NCI-H2081 treated with DMSO at 0.1 percent for 48 hours (cell line): ENCODE results near the gene NTHL1.

ENCODE experiments used
- DNase-seq: peaks from one replicate; lab custom pipeline; 2025; lab: John Stamatoyannopoulos, UW

The NTHL1 gene

GRCh38 chr16:2008009-2008526, 39.6 kb downstream of the NTHL1 start:
- no peak for DNase-seq

GRCh38 chr16:2007081-2007836, 40.4 kb downstream of the NTHL1 start:
- DNase-seq: no peak

GRCh38 chr16:2006317-2006716, 41.3 kb downstream of the NTHL1 start:
- DNase-seq: no peak

- no peak for DNase-seq
Observed at GRCh38 chr16:2005646-2006045, 42.0 kb downstream of the NTHL1 start.

GRCh38 chr16:2004795-2005517, 42.7 kb downstream of the NTHL1 start:
- no peak for DNase-seq

- peak; percentile 55 for DNase-seq
Observed at GRCh38 chr16:2003827-2004641, 43.6 kb downstream of the NTHL1 start.

GRCh38 chr16:2003231-2003826, 44.3 kb downstream of the NTHL1 start:
- no peak for DNase-seq

- no peak for DNase-seq
Observed at GRCh38 chr16:2002406-2003230, 45.0 kb downstream of the NTHL1 start.

- DNase-seq: no peak
Observed at GRCh38 chr16:2001456-2002355, 45.9 kb downstream of the NTHL1 start.

- DNase-seq: no peak
Observed at GRCh38 chr16:2001035-2001434, 46.6 kb downstream of the NTHL1 start.

GRCh38 chr16:1999866-2000514, 47.6 kb downstream of the NTHL1 start:
- DNase-seq: no peak

- no peak for DNase-seq
Observed at GRCh38 chr16:1998852-1999801, 48.5 kb downstream of the NTHL1 start.

- DNase-seq: no peak
Observed at GRCh38 chr16:1998360-1998835, 49.2 kb downstream of the NTHL1 start.

- DNase-seq: no peak
Observed at GRCh38 chr16:1997494-1998359, 49.9 kb downstream of the NTHL1 start.

- no peak for DNase-seq
Observed at GRCh38 chr16:1993731-1994131, 53.9 kb downstream of the NTHL1 start.

- no peak for DNase-seq
Observed at GRCh38 chr16:1992704-1993317, 54.8 kb downstream of the NTHL1 start.
